Right lobe of liver (tissue), 4 donors: ENCODE results near the gene ULK2.

Source experiments
- CTCF ChIP-seq, 4 donors: fragments of 200-600 bp in 3 of 4; fragments of 450-650 bp in 1 of 4; IDR thresholded peaks; one replicate each; pipeline versions ENCODE4 v1.5.1 to v1.8.0; 2016 to 2022; ENCODE audit warnings: antibody characterized with exemption in 4 of 4, mild to moderate bottlenecking in 2 of 4
- POLR2A ChIP-seq: fragments of 450-650 bp; IDR thresholded peaks from one replicate; pipeline ENCODE4 v1.6.1; 2017; ENCODE audit warnings: antibody characterized with exemption, mild to moderate bottlenecking
- donor health status: DM: no; HTN: no; CAD: no.
- donor health status: DM: no; HTN: no; CAD: no.
- donor health status: DM: no; HTN: yes; CAD: no.

- no peak for TF ChIP-seq CTCF (IDR thresholded peaks at IDR 0.05)
- TF ChIP-seq POLR2A = no peak
Observed at GRCh38 chr17:19724501-19725420, 143.0 kb downstream of the ULK2 start.
